ENCODE results near the gene HAUS7.

HAUS7 gene

DNA sequence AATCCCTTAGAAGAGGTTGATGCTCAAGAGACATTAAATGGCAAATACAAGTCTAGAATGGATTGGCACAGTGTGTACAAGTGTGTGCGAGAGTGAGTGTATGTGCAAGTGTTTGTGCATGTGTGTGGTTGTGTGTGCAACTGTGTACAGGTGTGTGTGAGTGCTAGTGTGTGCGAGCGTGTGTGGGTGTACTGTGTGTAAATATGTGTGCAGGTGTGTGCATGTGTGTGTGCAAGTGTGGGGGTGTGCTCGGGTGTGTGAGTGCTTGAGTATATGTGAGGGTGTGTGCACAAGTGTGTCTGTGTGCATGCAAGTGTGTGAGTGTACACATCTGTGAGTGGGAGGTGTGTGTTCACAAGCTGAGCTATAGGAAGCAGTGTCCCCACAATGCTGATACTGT, 30.4 kb downstream of the HAUS7 start:
- no peak for TF ChIP-seq FOXP2 (optimal IDR thresholded peaks at IDR 0.05; ENCODE audit: borderline replicate concordance, extremely low read depth, extremely low read length, insufficient read depth)
- no peak for TF ChIP-seq REST (IDR thresholded peaks at IDR 0.05; ENCODE audit: insufficient read depth in 1 of 2, low read depth in 2 of 2, low read length in 2 of 2)
- no peak for TF ChIP-seq TAF1 (IDR thresholded peaks at IDR 0.05; ENCODE audit: borderline replicate concordance, insufficient read depth, low read length)
- no peak for TF ChIP-seq POLR2AphosphoS5 (IDR thresholded peaks at IDR 0.05; ENCODE audit: low read depth, low read length)

DNA sequence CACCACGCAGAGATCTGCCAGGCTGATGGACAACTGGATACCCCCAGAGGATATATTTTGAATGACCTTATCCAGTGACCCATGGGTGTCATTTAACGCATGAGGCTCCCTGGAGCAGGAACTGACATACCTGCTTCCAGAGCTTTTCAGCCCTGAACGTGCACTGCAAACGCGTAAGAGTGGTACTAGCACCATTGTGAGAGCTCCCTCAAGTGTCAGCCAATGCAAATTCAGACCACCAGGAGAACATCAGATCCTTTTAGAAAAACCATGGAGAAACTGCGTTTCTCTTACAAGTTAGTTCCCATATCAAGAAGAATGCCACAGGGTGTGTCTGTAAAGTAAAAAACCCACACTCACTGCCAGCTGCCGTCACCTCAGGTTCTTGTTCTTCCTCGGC, 31.8 kb downstream of the HAUS7 start:
- TF ChIP-seq FOXP2 (optimal IDR thresholded peaks at IDR 0.05; ENCODE audit: borderline replicate concordance, extremely low read depth, extremely low read length, insufficient read depth) = no peak
- TF ChIP-seq POLR2AphosphoS5 (IDR thresholded peaks at IDR 0.05; ENCODE audit: low read depth, low read length) = no peak
- TF ChIP-seq TAF1 (IDR thresholded peaks at IDR 0.05; ENCODE audit: borderline replicate concordance, insufficient read depth, low read length) = no peak
- TF ChIP-seq SIN3A (IDR thresholded peaks at IDR 0.05; ENCODE audit: borderline replicate concordance, insufficient read depth, low read length) = no peak
- no peak for TF ChIP-seq REST (IDR thresholded peaks at IDR 0.05; ENCODE audit: insufficient read depth in 1 of 2, low read depth in 2 of 2, low read length in 2 of 2)

GRCh38 chrX:153435845-153436244, 34.5 kb downstream of the HAUS7 start:
- TF ChIP-seq FOXP2 (optimal IDR thresholded peaks at IDR 0.05; ENCODE audit: borderline replicate concordance, extremely low read depth, extremely low read length, insufficient read depth) (no peak), POLR2AphosphoS5 (IDR thresholded peaks at IDR 0.05; ENCODE audit: low read depth, low read length) (no peak), TAF1 (IDR thresholded peaks at IDR 0.05; ENCODE audit: borderline replicate concordance, insufficient read depth, low read length) (no peak), SIN3A (IDR thresholded peaks at IDR 0.05; ENCODE audit: borderline replicate concordance, insufficient read depth, low read length) (no peak), REST (IDR thresholded peaks at IDR 0.05; ENCODE audit: insufficient read depth in 1 of 2, low read depth in 2 of 2, low read length in 2 of 2) (no peak)

DNA sequence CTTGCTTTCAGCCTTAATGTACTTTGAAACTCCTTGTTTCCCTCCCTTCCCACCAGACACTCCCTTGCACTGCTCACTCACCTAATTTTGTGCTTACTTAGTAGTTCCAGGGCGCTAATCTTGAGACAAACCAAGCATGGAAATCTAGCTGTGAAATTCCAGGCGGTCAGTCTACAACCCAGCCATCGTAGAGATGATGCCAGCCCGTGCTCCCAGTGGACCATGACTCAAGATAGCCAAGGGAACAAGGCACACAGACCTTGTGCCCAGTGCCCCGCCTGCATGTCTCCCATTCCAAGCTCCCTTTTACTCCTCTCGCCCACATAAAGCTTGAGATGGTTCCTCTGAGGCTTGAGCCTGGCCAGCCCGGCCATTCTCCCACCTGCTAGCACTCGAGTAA, 35.6 kb downstream of the HAUS7 start:
- TF ChIP-seq SIN3A (IDR thresholded peaks at IDR 0.05; ENCODE audit: borderline replicate concordance, insufficient read depth, low read length) (no peak), FOXP2 (optimal IDR thresholded peaks at IDR 0.05; ENCODE audit: borderline replicate concordance, extremely low read depth, extremely low read length, insufficient read depth) (no peak), TAF1 (IDR thresholded peaks at IDR 0.05; ENCODE audit: borderline replicate concordance, insufficient read depth, low read length) (no peak), REST (IDR thresholded peaks at IDR 0.05; ENCODE audit: insufficient read depth in 1 of 2, low read depth in 2 of 2, low read length in 2 of 2) (no peak), POLR2AphosphoS5 (IDR thresholded peaks at IDR 0.05; ENCODE audit: low read depth, low read length) (no peak)

- TF ChIP-seq REST (IDR thresholded peaks at IDR 0.05; ENCODE audit: insufficient read depth in 1 of 2, low read depth in 2 of 2, low read length in 2 of 2) = no peak
Measured at GRCh38 chrX:153433781-153434285, 36.5 kb downstream of the HAUS7 start.
